Stimulated activated CD8-positive, alpha-beta memory T cell treated with anti-CD3 and anti-CD28 coated beads, Interleukin-12 subunit alpha, Interleukin-12 subunit beta, amount 100 ng/mL, for 24 hours (primary cell): Measurements from ENCODE around the gene DAPK3.
"Not testable (repeated sequence)": the region's sequence is repeated elsewhere in the genome, so short reads cannot be mapped to it uniquely, and the experiment has no call there.

Source experiments
- DNase-seq: peaks from one replicate; pipeline ENCODE4 v3.0.0-alpha.2; 2020; ENCODE audit errors: extremely low read depth

DAPK3 gene

GRCh38 chr19:3978145-3978544 lies 7.2 kb upstream of the DAPK3 start:
- DNase-seq, result no peak

GRCh38 chr19:3977242-3978143 lies 6.6 kb upstream of the DAPK3 start:
- DNase-seq, result no peak

DNA sequence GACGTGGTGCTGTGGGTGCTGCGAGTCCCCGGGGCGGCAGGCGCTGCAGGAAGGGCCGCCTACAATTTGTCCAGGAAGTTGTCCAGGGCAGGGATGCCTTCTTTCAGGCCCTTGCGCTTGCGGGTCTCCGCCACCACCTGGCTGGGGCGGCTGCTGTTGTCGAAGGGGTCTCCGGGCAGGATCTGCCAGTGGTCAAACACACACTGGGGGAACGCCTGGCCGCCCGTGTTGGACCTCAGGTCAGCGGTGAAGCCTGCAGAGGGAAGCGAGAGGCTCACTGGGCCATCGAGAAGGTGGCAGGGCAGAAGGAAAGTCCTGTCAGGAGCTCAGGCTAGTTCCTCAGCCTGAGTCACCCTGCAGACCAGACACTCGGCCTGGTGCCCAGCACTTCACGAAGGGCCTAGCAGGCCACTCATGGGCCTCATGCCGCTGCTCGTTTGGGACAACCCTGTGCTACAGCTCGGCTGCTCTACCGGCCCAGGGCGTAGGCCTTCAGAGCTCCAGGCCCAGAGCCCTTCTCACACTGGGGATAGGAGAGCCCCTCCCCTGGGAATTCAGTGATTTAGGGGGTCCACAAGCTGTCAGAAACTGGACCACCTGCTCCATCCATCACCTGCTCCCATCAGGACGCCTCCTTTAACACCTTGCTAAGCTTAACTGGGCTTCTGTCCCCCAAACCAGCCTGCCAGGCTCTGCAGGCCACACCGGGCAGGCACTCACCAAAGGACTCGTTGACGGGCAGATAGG lies 5.8 kb upstream of the DAPK3 start:
- DNase-seq, result no peak

DNA sequence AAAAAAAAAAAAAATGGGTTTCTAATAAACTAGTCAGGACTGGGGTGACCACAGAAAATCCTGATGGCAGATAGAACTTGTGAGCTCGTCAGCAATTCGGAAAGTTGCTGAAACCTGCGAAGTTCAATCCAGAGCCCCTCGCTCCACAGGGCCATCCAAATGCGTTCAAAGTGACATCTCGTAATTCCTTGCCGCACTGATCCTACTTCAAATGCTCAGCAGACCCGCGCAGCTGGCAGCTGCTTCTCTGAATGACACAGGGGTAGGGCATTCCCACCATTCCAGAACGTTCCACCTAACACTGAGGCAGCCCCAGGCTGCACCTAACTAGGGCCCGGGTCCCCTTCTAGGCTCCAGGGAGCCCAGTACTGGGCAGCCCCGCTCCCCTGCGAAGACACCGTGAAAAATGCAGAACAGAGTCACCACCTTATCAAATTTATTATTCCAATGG lies 4.8 kb upstream of the DAPK3 start:
- DNase-seq, result no peak

- DNase-seq, result no peak
Observed at GRCh38 chr19:3975144-3975543, 4.2 kb upstream of the DAPK3 start.

DNA sequence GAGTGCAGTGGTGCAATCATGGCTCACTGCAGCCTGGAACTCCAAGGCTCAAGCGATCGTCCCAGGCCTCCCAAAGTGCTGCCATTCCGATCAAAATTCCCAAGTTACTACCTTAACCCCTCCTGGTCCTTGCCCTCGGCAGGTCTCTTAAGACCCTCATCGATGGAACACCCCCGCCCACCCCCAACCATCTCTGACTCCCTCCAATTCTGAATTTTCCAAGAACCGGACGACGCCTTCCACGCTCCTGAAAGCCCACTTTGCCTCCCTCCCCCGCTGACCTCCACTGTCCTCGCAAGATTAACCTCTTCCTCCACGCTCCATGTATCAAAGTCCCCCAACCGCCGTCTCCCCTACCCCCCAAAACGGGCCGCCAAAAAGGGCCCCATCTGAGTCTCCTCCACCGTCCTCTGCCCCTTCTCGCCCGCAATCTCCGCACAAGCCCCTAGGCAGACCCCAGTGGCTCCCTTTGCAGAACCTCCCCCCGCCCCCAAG lies 539 bp downstream of the DAPK3 start:
- DNase-seq, result no peak

DNA sequence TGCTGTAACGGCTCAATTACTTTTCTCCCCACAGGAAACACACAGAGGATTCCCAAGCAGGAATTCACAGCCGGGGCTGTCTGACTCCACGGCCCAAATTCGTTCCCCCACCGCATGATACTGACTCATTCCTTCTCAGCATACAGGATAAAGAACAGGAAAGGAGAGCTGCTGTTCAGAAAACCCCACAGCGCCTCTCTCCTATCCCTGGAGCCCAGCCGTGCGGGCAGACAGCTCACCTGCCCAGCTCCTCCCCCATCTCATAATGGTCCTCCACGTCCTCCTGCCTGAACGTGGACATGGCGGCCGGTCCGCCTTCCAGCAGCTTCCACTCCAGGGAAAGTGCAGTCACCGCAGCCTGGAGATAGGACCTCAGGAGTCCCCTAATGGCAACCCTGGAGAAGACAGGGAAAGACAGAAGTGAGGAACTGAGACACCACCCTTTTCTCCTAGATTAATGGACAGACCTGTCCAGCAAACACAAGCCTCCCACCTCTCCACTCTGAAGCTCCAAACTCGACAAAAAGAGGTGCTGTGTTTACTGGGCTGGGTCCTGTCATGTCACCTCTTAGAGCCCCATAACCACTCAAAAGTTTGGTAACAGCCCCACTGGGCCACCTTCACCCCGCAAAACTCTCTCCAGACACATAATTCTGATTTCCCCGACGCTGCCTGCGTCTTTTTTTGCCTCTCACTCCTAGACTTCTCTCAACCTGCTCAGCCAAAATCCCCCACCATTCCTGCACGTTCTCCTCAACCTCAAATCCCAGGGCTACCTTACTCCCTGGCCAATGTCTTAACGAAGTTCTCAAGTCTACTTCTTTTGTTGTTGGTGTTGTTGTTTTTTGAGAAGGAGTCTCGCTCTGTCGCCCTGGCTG lies 1.2 kb downstream of the DAPK3 start:
- DNase-seq, result no peak

DNA sequence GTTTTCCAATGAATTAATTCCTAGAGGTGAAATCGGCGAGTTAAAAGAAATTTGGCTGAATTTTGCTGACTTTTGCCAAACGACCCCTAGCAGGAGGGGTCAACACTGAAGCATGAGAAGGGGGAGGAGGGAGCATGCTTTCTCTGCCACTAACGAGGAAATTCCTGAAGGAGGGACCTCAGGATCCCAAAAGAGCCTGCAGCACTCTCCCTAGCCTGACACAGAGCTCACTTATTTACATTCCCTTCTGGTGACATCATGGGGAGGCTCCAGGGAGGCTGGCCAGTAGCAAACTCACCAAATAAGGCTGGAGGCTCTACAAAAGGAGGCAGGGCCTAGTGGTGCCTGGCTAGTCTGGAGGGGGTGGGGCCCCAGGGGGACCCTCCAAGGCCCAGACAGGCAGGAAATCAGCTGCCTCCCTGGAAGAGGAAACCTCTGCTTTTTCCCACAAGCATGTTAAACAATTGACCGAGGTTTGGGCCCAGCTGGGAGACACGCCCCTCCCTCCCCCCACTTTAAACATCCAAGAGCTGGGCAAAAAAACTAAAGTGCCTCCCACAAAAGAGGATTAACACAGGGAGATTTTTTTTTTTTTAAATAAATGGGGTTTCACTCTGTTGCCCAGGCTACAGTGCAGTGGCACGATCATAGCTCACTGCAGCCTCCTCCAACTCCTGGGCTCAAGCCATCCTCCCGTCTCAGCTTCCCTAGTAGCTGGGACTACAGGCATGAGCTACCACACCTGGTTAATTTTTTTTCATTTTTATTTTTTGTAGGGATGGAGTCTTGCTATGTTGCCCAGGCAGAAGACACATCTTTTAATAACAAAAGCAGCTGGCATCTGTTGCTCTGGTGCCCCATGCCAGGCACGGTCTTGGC lies 2.1 kb downstream of the DAPK3 start:
- DNase-seq, result no peak

- DNase-seq, result not testable (repeated sequence)
Observed at GRCh38 chr19:3967983-3968382, 2.9 kb downstream of the DAPK3 start.

DNA sequence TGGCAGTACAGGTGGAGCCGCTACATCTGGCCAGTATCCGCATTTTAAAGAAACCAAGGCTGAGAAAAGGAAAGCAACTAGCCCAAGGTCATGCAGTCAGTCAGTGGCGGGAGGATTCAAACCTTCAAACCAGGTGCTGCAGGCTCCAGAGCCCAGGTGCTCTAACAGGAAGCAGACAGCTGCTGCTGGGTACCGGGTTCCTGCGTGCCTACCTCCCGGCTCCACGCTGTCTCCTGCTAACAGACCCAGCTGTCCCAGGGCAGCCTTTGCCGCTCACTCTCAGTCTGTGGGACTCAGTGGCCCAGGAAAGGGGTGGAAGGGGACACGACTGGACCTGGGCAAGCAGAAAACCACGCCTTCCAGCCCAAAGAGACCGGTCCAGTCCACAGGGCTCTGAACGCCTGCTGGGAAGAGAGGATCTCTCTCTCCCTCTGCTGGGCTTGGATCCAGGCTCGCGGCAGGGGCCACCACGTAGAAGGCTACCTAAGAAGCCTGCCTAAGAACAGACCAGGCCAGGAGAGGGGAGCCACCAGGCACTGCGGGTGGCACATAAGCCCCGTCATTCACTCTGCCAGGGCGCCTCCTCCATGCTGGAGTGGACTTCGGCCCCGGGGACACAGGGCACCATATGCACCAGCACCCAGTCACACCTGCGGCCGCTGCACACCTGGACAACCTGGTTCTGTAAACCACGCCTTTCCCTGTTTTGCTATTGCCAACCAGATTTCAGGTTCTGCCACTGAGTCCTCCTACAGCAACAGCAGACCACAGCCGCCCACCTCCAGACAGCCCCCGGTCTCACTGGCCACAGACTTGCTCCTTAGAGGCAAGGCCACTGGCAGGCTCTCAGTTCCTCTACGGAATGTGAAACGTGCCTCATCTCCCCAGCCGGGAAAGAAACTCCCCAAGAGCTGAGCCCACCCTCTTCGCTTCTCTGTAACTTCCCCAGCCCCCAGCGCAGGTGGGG lies 4.6 kb downstream of the DAPK3 start:
- DNase-seq, result no peak

- DNase-seq, result no peak
Observed at GRCh38 chr19:3964256-3965194, 6.4 kb downstream of the DAPK3 start.

- DNase-seq, result no peak
Observed at GRCh38 chr19:3963458-3964255, 7.2 kb downstream of the DAPK3 start.

DNA sequence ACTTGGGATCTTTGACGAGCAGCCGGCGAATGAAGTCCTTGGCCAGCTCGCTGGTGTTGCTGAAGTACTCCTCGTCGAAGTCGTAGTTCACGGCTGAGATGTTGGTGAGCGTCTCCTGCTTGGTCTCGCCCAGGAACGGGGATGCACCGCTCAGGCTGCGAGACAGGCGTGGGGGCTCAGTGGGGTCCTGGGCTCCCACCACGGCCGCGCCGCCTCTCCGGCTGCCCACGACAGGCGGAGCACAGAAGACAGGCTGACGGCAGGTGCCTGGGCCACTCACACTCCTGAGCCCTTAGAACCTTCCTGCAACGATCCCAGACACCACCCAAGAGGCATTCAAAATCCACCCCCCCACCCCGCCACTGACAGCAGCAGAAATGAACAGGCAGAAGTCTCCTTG lies 9.9 kb downstream of the DAPK3 start:
- DNase-seq, result no peak

GRCh38 chr19:3959766-3960131 lies 11.2 kb downstream of the DAPK3 start:
- no peak for DNase-seq

DNA sequence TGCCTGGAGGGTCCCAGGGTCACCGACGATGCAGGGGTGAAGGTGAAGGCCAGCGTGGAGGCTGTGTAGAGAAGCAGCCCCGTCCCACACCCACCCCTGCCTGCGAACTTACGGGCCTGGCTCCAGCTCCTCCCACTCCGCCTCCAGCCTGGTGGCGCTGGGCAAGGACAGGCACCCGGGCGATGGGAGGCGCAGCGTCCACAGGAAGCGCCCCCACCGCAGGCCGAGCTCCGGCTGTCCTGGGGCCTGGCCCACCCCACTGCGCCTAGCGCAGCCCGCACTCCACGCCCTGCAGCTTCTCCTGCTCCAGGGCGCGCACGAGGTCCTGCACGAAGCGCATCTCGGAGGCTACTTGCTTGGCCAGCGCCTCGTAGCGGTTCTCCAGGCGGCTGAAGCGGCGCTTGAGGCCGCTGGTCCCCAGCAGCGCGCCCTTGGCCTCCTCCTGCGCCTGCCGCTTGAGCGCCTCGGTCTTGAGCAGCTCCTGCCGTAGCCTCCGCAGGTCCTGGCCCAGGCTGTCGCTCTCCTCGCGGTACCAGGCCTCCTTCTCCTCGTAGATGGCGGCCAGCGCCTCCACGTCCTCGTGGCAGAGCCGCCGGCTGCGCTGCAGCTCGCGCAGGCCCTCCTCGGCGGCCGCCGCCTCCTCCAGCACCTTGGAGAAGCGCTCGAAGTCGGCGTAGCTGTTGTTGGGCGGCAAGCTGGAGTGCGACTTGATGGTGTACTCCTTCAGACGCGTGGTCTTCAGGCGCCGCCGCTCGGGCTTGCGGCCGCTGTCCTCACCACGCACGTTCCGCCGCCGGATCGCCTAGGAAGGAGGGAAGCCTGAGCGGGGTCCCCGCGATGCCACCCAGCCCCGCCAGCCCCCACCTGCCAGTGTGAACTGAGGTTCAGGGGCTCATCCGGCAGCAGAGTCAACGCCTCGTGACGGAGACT lies 11.8 kb downstream of the DAPK3 start:
- no peak for DNase-seq

GRCh38 chr19:3955688-3956087 lies 15.2 kb downstream of the DAPK3 start:
- DNase-seq, result no peak

DNA sequence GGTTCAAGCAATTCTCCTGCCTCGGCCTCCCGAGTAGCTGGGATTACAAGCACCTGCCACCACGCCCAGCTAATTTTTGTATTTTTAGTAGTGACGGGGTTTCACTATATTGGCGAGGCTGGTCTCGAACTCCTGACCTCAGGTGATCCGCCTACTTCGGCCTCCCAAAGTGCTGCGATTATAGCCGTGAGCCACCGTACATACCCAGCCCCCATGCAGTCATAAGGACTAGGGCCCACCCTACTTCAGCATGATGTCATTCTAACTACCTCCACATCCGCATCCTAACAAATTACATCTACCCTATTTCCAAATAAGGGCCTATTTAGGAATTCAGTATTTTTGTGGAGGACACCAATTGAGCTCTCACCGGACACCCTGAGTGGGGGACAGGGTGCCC lies 15.6 kb downstream of the DAPK3 start:
- DNase-seq, result not testable (repeated sequence)
